SIG-M5 treated with dmso at 0.1 percent for 504 hours (cell line): ENCODE results near the gene ARFGEF2.

Source experiments
- DNase-seq: peaks from one replicate; lab custom pipeline; 2025; ENCODE audit not compliant: unreplicated experiment; lab: John Stamatoyannopoulos, UW

Gene ARFGEF2

DNA sequence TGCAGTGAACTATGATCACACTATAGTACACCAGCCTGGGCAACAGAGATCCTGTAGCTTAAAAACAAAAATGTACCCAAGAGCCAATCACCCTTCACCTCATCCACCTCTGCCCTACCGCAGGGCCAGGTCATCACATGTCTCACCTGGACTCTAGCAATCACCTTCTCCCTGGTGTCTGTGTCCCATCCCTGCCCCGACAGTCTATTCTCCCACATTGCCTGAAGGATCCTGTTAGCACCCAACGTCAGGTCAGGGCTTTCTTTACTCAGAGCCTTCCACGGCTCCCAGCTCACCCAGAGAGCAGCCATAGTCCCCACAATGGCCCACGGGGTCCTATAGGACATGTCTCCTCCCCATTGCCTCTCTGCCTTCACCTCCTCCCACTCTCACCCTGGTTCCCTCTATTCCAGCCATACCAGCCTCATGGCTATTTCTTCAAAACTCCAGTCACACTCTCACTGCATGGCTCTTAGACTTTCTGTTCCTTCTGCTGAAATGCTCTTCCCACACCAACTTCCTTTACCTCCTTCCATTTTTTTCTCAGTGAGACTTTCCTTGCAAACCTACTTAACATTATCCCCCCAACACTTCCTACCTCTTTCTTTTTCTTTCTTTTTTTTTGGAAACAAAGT is 22.5 kb upstream of the ARFGEF2 start:
- DNase-seq, result no peak

DNA sequence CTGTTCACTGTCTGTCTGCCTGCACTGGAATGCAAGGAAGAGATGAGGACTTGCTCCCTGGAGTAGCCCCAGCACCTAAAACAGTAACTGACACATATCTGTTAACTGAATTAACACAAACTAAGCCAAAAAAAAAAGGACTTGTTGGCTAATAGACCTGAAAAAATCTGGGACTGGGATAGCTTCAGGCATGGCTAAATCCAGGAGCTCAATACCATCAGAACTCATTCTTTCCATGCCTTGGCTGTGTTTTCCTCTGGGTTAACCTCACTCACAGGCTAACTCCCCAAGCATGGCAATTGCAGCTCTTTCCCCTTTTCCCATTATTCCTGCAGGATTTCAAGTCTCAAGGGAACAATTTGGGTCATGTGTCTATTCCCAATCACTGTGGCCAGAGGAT is 21.6 kb upstream of the ARFGEF2 start:
- no peak for DNase-seq

DNA sequence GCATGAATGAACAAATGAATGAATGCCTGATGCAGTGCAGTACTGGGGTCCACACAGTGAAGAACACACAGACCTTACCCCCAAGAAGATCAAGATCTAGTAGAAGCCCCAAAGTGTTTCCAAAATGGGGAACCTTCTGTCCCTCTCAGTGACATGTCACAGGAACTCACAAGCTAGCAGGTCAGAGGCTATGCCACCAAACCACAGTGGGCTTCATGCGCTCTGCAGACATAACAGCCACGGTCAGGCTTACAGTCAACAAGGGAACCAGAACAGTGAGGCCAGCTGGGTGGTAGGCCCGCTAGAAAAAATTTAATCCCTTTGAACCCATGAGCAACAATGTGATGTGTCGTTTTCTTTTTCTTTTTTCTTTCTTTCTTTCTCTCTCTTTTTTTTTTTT is 20.2 kb upstream of the ARFGEF2 start:
- peak; percentile 60 for DNase-seq

DNA sequence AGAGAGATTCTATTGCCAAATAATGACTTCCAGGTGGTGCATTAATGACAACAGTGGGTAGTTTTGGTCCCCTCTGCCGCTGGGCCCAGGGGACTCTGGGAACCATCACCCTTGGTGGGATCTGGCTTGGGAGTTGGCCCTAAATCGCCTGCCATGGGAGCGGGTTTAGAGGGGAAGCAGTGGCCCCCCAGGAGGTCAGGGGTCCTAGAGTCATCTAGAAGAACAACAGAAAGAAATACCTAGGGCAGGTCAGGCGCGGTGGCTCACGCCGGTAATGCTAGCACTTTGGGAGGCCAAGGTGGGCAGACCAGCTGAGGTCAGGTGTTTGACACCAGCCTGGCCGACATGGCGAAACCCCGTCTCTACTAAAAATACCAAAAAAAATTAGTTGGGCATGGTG is 17.8 kb upstream of the ARFGEF2 start:
- no peak for DNase-seq

DNA sequence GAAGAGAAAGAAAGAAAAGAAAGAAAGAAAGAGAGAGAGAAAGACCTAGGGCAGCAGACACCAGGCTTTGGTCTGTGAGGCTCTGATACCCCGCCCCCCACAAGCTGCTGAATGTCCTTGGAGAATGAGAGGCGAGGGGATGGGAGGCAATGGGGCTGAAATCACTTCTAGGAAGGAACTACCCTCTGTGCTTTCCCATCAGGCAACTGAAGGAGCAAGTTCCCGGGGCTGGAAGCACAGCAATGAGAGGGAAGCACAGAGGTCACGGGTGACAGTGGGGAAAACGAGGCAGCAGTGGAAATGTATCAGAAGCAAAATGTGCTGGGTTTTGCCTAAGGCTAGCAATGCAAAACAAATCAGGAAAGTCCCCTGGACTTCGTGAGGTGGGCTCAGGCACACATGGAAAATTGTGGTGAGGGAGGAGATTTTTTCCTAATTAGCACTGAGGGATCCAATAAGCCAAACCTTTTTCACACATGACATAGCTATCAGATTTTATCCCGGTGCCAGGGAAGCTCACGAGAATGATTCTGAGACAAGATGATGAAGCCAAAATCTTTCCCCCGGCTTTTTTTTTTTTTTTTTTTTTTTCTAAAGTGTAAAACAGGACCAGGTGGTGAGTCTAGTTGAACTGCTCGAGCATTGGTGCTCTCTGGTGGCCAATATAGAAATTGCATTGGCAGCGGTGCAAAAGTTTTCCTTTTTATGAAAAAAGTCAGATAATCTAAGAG is 16.8 kb upstream of the ARFGEF2 start:
- peak; percentile 90 for DNase-seq

DNA sequence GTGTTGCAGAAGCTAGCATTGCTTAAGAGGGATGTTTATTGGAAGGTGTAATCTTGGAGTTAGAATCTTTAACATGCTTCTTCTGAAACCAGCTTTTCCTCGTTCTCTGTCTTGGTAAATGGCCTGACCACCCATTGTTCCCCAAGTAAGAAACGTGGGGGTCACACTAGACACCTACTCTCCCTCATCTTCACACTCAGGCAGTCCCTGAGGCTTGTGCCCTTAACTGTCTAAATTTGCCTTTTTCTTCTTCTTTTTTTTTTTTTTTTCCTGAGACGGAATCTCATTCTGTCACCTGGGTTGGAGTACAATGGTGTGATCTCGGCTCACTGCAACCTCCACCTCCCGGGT is 16.2 kb upstream of the ARFGEF2 start:
- DNase-seq, result no peak

DNA sequence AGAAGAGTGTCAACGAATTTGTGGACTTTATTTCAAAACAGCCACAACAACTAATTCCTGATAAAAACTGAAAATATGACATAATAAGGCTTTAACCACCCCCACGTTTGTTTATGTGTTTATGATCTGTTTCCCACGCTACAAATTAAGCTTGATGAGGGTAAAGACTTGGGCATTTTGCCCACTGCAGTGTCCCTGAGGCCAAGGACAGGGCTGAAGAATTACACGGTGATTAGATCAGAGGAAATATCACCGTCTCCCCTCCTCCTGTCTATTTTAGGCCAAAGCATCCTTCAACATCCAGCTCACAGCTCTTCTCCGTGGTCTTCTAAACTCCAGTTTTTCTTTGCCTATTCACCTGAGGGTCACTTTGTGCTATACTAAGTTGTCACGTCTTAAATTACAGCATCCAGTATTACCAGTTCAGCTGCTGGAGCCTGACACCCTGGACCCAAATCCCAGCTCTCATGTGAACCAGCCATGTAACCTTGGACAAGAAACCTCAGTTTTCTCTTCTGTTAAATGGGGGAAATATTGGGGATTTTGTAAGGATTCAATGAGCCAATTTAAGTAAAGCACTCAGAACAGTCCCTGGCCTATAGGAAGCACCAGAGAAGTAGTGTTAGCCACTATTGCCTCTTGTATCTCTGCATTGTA is 15.2 kb upstream of the ARFGEF2 start:
- DNase-seq, result no peak

DNA sequence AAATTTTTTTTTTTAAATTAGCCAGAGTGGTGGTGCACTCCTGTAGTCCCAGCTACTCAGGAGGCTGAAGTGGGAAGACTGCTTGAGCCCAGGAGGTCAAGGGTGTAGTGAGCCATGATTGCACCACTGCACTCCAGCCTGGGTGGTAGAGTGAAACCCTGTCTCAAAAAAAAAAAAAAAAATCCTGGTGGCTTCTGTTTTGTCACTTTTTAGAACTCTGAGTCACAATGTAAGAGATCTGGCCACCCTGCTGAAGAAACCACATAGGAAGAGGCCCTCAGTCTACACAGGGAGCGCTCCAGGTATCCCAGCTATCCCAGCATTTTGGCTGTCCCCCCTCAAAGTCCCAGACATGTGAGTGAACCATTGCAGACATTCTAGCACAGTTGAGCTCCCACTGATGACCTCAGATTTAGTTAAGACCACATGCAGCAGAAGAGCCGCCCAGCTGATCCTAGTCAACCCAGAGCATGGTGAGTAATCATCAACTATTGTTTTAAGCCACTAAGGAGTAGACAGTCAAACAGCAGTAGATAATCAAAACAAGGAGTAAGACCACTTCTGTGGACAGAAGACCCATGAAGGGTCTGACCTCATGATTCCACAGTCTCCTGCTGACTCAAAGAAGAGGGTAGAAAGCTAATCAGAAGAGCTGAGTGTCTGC is 12.7 kb upstream of the ARFGEF2 start:
- DNase-seq, result peak; percentile 86

DNA sequence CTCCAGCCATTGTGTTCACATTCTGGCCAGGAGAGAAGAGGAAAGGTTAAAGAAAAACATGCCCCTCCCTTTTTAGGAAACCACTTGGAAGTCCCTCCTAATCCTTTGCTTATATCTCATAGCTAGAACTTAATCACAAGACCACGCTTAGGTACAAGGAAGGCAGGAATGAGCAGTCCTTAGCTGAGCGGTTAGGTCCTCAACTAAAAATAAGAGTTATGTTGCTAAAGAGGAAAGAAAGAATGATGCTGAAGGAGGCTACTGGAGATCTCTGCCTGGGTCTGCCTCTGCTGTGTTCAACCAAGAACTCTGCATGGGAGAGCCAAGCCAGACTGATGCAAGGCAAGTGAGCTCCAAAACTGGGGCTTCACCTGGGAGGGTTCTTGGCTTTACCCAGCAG is 11.6 kb upstream of the ARFGEF2 start:
- no peak for DNase-seq

DNA sequence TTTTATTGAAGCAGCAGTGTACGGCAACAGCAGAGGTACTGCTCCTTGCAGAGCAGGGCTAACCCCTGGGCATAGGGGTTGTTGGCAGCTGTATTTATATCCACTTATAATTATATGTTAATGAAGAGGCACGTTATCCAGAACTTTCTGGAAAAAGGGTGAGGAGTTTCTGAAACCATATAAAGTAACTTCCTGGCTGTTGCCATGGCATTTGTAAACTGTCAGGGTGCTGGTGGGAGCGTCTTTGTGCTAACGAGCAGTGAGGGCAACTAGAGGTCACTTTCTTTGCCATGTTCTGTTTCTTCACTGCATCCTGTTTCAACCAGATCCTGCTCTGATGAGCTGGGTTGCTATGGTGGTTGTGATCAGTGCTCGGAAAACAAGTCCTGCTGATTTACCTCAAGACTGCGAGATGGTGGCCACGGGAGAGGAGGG is 11.1 kb upstream of the ARFGEF2 start:
- DNase-seq, result peak; percentile 96

DNA sequence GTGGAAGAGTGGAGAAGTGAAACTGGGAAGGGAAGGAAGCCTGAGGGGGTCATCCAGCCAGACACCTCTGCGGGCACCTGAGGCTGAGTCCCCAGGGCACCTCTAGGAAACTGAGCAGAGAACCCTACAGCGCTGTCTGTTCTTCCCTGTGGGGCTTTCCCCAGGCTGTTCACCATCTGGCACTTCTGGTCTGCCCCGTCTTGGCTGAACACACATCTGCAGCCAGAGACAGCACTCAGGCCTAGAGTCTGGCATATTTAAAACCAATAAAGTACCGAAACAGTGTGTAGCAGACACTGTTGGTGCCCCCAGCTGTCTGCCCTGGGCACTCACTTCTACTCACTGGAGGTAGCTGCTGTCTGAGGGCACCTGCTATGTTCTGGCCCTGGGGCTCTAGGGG is 9.4 kb upstream of the ARFGEF2 start:
- no peak for DNase-seq

DNA sequence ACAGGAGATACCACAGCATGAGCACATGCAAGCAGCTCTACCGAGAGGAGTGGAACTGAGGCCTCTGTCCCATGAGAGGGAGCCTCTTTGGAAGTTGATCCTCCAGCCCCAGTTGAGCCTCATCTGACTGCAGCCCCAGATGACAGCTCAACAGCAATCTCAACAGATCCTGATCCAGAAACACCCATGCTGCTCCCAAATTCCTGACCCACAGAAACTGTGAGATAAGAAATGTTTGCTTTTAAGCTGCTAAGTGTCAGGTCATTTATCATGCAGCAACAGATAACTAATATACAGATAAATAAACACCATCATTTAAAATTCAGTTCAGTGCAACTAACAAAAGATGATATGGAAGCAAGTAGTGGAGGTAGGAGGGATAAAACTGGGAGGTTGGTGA is 4.8 kb upstream of the ARFGEF2 start:
- no peak for DNase-seq

DNA sequence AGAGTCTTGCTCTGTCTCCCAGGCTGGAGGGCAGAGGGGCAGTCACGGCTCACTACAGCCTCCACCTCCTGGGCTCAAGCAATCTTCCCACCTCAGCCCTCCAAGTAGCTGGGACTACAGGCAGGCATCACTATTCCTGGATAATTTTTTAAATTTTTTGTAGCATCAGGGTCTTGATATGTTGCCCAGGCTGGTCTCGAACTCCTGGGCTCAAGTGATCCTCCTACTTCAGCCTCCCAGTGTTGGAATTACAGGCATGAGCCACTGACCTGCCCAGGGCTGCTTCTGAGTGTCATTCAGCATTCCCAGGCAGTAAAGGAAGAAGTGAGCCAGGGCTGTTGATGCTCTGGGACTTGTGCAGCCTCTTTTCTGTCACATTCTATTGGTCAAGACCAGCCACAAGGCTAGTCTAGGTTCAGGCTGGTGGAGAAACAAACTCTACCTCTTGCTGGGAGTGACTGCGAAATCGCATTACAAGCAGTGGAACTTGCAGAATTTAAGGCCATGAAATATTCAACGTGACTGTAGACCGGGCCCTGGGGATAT is 2.1 kb upstream of the ARFGEF2 start:
- no peak for DNase-seq

DNA sequence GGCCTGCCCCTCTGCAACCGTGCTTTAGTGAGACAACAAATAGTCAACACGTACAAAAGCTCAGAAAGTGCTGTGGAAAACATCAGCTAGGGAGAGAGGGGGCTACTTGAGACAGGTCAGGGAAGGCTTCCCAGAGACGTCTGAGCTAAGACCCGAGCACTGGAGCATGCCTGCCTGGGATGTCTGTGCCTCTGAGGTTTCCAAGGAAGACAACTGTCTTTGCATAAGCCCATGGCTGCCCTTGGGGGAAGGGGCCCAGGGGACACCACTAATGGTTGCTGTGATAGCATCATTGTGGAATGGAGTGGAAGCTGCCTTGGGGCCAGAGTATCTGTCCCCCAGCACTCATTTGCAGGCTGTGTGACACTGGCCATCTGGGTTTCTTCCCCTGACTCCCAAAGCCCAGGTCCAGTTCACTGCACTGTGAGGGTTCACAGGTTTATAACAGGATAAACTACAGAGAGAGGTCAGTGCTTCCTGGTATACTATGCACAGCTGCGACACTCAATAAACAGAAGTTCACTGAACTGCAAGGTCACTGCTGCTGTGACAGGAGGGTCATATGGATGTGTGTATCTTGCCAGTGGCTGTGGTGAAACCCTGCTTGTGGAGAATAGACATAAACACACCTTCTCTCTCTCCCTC is 1.5 kb upstream of the ARFGEF2 start:
- peak; percentile 57 for DNase-seq

DNA sequence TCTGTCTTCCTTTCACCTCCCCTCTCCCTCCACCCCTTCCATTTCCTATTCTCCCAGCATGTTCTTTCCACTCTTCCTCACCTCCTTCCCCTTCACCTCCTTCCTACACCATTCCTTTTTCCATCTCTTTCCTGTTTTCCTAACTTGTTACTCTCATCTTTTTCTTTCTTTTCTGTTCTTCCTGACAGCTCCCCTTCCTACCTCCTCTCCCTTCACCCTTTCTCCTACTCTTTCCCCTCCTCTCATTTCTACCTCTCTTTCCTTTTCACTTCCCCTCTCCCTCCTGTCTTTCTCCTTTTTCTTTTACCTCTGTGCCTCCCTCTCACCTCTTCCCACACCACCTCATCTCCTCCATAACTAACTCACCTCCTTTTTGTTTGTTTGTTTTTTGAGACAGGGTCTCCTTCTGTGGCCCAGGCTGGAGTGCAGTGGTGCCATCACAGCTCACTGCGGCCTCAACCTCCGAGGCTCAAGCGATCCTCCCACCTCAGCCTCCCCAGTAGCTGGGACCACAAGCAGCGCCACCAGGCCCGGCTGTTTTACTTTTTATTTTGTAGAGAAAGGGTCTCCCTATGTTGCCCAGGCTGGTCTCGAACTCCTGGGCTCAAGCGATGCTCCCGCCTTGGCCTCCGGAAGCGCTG is 864 bp upstream of the ARFGEF2 start:
- no peak for DNase-seq

DNA sequence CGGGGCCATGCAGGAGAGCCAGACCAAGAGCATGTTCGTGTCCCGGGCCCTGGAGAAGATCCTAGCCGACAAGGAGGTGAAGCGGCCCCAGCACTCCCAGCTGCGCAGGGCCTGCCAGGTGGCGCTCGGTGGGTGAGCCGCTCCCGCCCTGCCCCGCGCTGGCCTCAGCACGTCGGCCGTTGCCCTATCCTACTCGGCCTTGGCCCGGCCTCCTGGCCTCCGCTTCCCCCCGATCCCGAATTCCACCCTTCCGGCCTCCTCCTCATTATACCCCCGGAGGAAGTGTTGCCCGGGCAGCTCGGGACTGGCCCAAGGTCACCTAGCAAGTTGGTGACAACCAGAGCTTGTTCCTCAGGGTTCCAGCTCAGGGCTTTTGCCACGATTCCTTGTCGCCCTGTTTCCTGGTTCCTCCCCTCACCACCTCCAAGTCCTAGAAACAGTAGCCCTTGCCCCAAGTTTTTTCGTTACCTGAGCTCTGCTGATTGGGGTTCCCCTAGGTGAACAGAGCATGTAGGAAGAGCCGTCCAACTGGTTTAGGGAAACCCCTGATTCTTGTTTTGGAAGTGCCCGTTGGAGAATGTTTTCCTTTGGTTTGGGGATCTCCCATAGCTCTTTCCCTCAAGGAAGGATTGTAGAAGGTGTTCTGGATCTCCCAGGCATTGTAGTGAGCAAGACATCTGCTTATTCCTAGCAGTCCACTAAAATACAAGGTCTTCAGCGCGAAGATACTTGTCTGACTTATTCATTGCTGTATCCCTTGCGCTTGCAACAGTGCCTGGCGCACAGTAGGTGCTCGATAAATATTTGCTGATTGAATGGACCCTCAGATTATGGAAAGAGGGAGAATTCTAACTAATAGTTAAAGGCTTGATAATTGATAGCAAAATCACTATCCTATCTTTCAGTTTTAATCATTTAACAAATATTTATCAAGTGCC is 641 bp downstream of the ARFGEF2 start:
- DNase-seq, result peak; percentile 92

DNA sequence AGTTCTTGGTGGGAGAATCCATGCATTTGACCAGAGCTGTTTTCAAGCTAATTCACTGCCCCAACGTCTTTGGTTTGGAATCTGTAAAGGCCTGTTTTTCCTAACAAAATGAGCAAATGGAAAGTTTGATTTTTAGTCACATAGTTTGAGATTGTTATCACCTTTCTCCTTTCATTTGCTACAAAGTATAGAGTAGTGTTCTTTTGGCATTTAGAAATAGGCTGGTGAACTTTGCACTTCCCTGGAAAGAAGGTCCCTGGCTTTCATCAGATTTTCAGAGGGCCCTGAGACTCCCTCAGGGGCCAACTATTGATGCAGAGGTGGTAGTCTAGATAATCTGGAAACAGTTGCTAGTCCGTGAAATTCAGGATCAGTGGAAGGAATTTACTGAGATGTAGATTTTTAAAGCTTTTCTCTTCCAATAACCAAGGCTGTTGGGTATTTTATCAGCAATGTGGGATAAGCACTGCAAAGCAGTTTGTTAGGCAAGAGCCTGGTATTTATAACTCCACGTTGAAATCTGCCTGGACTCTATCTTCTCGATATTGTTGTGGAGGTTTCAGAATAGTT is 1.7 kb downstream of the ARFGEF2 start:
- peak; percentile 35 for DNase-seq

DNA sequence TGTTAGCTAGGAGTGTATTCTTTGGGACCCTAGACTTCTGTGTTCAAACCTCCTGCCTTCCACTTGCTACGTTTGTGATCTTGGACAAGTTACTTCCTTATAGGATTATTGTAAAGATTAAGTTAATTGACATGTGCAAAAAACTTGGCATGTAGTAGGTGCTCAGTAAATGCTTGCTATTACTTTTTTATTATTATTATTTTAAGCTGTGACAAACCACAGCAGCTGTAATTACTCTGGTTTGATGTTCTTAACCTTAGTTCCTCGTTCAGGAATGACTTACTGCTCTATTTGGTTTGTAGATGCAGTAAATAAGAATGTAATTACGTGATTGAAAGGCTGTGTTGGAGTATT is 3.2 kb downstream of the ARFGEF2 start:
- DNase-seq, result no peak

DNA sequence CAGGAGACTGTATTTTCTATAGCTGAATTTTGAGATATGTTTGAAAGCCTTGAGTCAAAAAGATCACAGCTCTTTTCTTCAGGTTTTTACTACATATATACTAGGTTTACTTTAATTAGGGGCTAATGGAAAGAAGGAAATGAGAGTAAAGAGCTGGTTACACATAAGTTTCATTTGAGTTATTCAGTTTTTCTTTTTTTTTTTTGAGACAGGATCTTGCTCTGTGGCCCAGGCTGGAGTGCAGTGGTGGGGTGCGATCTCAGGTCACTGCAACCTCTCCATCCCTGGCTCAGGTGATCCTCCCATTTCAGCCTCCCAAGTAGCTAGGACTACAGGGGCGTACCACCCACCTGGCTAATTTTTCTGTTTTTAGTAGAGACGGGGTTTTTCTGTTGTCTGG is 4.8 kb downstream of the ARFGEF2 start:
- DNase-seq, result no peak
